HG02981 (cell line): ENCODE data around the gene ENTPD7.
"Not testable (repeated sequence)": the region's sequence is repeated elsewhere in the genome, so short reads cannot be mapped to it uniquely, and the experiment has no call there.

Experiments
- ATAC-seq: cut with Tn5 transposase; IDR thresholded peaks from one replicate; pipeline ENCODE4 v1.9.1; 2021; ENCODE audit warnings: mild to moderate bottlenecking, moderate library complexity; ENCODE audit not compliant: unreplicated experiment

Gene ENTPD7

DNA sequence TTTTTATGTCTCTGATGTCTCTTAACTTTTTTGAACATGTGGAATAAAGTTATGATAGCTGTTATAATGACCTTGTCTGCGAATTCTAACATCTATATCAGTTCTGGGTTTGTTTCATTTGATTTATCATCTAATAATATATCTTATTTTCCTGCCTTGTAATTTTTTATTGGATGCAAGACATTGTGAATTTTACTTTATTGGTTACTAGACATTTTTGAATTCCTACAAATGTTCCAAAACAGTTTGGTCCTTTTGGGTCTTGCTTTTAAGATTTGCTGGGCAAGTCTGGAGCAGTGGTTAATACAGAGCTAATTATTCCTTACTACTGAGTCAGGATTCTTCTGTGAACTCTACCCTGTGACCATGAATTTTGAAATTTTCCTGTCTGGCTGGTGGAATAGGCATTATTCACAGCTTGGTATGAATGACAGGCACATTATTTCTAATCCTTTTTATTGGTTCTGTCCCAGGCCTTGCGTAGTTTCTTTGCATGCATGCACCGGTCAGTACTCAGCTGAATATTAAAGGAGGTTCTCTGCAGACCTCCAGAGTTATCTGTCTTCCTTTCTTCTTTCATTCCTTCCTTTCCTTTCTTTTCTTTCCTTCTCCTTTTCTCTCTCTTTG lies 81.7 kb downstream of the ENTPD7 start:
- no peak for ATAC-seq

DNA sequence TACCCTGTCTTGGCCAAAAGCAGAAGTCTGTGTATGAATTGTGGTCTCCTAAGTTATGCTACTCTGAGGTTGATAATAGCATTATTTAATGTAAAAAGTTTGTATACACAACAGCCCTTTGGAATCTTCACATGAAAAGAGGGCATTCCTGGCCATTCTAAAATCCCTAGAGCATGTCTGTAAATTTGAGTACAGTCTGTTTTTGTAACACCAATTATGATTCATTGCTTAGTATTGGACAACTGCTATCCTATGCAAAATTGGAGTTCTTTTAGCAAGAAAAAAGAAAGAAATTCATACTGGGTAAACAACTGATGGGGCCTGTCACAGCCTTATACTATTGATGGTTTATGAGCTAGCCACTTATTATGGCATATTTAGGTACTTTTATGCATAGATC lies 82.9 kb downstream of the ENTPD7 start:
- ATAC-seq: no peak

DNA sequence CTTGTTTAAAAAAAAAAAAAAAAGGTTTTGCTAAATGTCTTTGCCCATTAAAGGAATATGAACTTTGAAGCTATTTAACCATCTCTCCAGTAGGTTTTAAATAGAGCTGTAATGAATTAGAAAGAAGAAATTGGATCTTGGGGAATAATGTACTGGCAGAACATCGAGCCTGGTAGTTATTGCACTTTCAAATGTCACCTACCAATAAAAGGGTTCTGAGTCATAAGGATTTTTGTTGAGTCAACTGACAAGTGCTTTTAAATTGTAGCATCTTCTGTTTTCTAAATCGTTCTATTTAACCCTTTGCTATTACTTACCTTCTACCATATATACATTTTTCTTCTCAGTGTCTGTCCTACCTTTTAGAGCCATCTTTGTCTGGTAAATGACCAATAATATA lies 83.4 kb downstream of the ENTPD7 start:
- ATAC-seq: no peak

DNA sequence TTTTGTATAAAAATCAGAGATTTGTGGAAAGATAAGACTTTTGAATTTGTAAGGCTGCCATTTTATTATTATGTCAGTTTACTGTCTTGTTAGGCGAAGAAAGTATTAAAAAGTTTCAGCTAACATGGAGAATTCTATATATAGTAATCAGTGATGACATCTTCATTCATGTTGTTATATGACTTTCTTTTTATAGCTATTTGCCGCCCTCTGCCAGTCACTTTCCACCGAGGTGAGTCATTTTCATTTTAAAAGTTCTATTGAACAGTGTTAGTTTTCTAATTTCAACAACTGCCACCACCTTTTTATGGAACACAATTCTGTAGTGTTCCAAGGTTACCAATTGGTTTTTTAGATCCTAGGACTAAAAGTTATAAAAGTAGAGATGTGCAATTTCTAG lies 84.5 kb downstream of the ENTPD7 start:
- no peak for ATAC-seq

DNA sequence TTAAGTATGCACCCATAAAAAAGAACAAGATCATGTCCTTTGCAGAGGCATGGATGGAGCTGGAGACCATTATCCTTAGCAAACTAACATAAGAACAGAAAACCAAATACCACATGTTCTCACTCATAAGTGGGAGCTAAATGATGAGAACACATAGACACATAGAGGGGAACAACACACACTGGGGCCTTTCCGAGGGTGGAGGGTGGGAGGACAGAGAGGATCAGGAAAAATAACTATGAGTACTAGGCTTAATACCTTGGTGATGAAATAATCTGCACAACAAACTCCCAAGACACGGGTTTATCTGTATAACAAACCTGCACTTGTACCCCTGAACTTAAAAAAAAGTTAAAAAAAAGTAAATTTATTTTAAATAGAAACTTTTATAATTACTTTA lies 86.9 kb downstream of the ENTPD7 start:
- ATAC-seq: not testable (repeated sequence)

DNA sequence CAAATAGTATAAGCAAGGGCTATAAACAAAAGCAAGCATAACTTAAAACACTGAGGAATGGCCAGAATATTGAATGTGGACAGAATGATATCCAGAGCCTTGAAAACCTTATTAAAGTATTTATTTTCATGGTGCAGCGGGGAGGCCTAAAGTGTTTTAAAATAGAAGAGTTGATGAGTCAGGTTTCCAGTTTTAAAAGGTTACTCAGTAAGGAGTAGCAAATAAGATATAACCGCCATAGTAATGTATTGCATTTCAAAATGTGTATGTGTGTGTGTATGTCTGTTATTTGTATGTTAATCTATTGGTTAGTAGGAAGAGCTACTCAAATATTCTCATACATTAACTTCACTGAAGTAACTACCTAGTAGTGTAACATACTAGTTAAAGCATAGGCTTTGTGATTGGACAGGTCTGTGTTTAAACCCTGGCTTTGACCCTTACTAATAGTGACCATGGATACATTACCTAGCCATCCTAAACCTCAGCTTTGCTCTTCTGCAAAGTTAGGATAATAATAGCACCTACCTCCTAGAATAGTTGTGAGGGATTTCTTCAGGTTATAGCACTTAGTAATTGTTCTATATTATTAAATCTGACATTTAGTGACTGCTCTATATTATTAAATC lies 89.6 kb downstream of the ENTPD7 start:
- no peak for ATAC-seq

DNA sequence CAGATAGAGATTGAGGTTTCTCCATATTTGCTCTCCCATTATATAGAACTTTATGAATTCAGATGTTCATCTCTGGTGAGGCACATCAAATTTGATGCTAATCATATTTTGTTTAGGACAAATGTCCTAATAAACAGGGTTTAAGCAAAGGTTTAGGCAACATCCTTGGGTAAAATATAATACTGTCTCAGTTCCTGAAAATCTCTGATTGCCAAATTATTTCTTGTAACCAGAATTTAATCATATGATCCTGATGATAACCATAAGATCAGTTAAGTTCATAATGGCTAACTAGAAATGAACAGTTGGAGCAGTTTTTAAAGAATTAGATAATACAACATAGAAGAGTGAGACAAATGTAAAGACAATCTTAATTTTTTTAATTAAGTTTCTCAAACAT lies 91.3 kb downstream of the ENTPD7 start:
- ATAC-seq: no peak

DNA sequence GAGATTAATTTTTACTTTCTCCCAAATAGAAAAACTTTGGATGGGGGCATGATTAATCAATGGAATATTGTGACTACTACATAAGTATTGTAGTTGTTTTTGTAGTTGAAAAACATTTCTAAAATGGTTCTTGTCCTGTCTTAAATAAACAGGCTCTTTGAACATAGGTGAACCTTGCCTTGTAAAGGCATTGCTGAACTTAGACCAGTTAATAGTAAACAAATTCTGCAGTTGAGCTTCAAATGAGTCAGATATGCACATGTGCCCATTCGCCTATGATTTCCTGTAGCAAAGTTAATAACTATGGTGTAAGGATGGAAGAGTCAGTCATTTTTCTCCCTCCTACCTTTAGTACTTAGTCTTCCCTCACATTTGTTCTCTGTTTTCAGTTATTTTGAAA lies 95.4 kb downstream of the ENTPD7 start:
- ATAC-seq: no peak
